Neuronal stem cell (in vitro differentiated cells): ENCODE measurements around the gene RALA.

Source experiments
- DNase-seq: peaks from one replicate; pipeline ENCODE4 v3.0.0-alpha.2; 2013; ENCODE audit warnings: low spot score
- H2AFZ ChIP-seq: one replicate; pipeline ENCODE4 v1.6.1; 2013; ENCODE audit warnings: mild to moderate bottlenecking, low read length, inconsistent platforms
- H2AK5ac ChIP-seq: 2 replicates; pipeline ENCODE4 v1.6.1; 2013; ENCODE audit warnings: low read depth, mild to moderate bottlenecking, inconsistent platforms, low read length, moderate library complexity, mixed read lengths
- H2BK120ac ChIP-seq: 2 replicates; pipeline ENCODE4 v1.6.1; 2013; ENCODE audit warnings: low read depth, mild to moderate bottlenecking, inconsistent platforms, low read length, moderate library complexity, mixed read lengths
- H2BK12ac ChIP-seq: one replicate; pipeline ENCODE4 v1.6.1; 2013; ENCODE audit warnings: low read length, inconsistent platforms
- H2BK15ac ChIP-seq: 2 replicates; pipeline ENCODE4 v1.6.1; 2013; ENCODE audit warnings: mild to moderate bottlenecking, low read length, inconsistent platforms, mixed read lengths
- H2BK5ac ChIP-seq: one replicate; pipeline ENCODE4 v1.6.1; 2013; ENCODE audit warnings: inconsistent platforms, mild to moderate bottlenecking, low read length, moderate library complexity
- H3K14ac ChIP-seq: one replicate; pipeline ENCODE4 v1.6.1; 2013; ENCODE audit warnings: low read length, inconsistent platforms
- H3K18ac ChIP-seq: 2 replicates; pipeline ENCODE4 v1.6.1; 2013; ENCODE audit warnings: low read length, inconsistent platforms
- H3K23ac ChIP-seq: 2 replicates; pipeline ENCODE4 v1.6.1; 2013; ENCODE audit warnings: low read depth, mild to moderate bottlenecking, mixed read lengths, low read length, inconsistent platforms; ENCODE audit not compliant: poor library complexity
- H3K27ac ChIP-seq: replicated peaks from 3 replicates; pipeline ENCODE4 v1.5.1; 2013; ENCODE audit warnings: low read length, inconsistent platforms
- H3K27me3 ChIP-seq, 3 experiments: 2 replicates each; pipeline ENCODE4 v1.6.1; 2013; ENCODE audit warnings: low read length in 3 of 3, mild to moderate bottlenecking in 2 of 3, inconsistent platforms in 1 of 3, low read depth in 1 of 3, mixed read lengths in 1 of 3, moderate library complexity in 1 of 3; ENCODE audit not compliant: control insufficient read depth in 3 of 3, insufficient read depth in 3 of 3
- H3K36me3 ChIP-seq, 2 donors: replicated peaks in 1 of 2; 2 replicates each; pipeline ENCODE4 v1.6.1; 2013; ENCODE audit warnings: low read length in 2 of 2; ENCODE audit not compliant: control insufficient read depth in 2 of 2, insufficient read depth in 2 of 2
- H3K4ac ChIP-seq: 2 replicates; pipeline ENCODE4 v1.6.1; 2013; ENCODE audit warnings: inconsistent platforms, mild to moderate bottlenecking, low read length, moderate library complexity
- H3K4me1 ChIP-seq, 2 donors: 1 replicate in 1 of 2; 2 replicates in 1 of 2; pipeline ENCODE4 v1.6.1; 2013; ENCODE audit warnings: low read length in 2 of 2, low read depth in 1 of 2; ENCODE audit not compliant: control insufficient read depth in 2 of 2, insufficient read depth in 1 of 2
- H3K4me2 ChIP-seq: one replicate; pipeline ENCODE4 v1.6.1; 2013; ENCODE audit warnings: mild to moderate bottlenecking, low read length, inconsistent platforms; ENCODE audit not compliant: insufficient read depth, poor library complexity, severe bottlenecking
- H3K4me3 ChIP-seq, 2 donors: 2 replicates each; pipeline ENCODE4 v1.5.1; 2013; ENCODE audit warnings: low read length in 2 of 2, mild to moderate bottlenecking in 2 of 2, inconsistent platforms in 1 of 2, moderate library complexity in 1 of 2
- H3K79me1 ChIP-seq: one replicate; pipeline ENCODE4 v1.6.1; 2013; ENCODE audit warnings: low read depth, mild to moderate bottlenecking, inconsistent platforms, low read length, moderate library complexity
- H3K9ac ChIP-seq: one replicate; pipeline ENCODE4 v1.6.1; 2013; ENCODE audit warnings: mild to moderate bottlenecking, low read depth, low read length, inconsistent platforms; ENCODE audit not compliant: poor library complexity
- H3K9me3 ChIP-seq, 2 donors: replicated peaks in 1 of 2; 2 replicates each; pipeline versions ENCODE3 to v1.6.1; 2013; ENCODE audit warnings: low read length in 2 of 2, mild to moderate bottlenecking in 2 of 2, inconsistent platforms in 1 of 2, low read depth in 1 of 2, mixed read lengths in 1 of 2, moderate library complexity in 1 of 2; ENCODE audit not compliant: control insufficient read depth in 2 of 2, insufficient read depth in 1 of 2
- H4K8ac ChIP-seq: one replicate; pipeline ENCODE4 v1.6.1; 2013; ENCODE audit warnings: low read depth, mild to moderate bottlenecking, inconsistent platforms, low read length, moderate library complexity
- H4K91ac ChIP-seq: one replicate; pipeline ENCODE4 v1.6.1; 2013; ENCODE audit warnings: low read length, low read depth, mild to moderate bottlenecking, inconsistent platforms; ENCODE audit not compliant: poor library complexity
- WGBS, 2 donors: extraction: QIAGEN DNeasy Blood & Tissue Kit; methylation state at CpG; one replicate each; pipeline ENCODE4 v1.1.7; 2013; ENCODE audit warnings: missing lambda C conversion rate in 2 of 2, mixed read lengths in 1 of 2; ENCODE audit not compliant: insufficient read length in 2 of 2, insufficient replicate concordance in 1 of 2; ENCODE audit errors: extremely low coverage in 2 of 2; 5-methylcytosine and 5-hydroxymethylcytosine counted together

Gene RALA

GRCh38 chr7:39616138-39616537, 7.2 kb upstream of the RALA start:
- Histone ChIP-seq H4K8ac (no peak overlapping the region), H3K4me1 (no peaks in the 10 kb centered on the region), H4K91ac (no peak overlapping the region), H2BK12ac (no peak overlapping the region), H2AFZ (no peak overlapping the region), H3K14ac (no peak overlapping the region), H2BK5ac (no peak overlapping the region), H2AK5ac (no peak overlapping the region), H3K9me3 (no peaks in the 10 kb centered on the region), H3K4ac (no peak overlapping the region), H3K23ac (no peak overlapping the region), H3K27me3 (no peaks in the 10 kb centered on the region), H3K4me2 (no peak overlapping the region), H3K4me3 (no peak overlapping the region), H3K36me3 (no peaks in the 10 kb centered on the region), H3K79me1 (no peaks in the 10 kb centered on the region), H3K9ac (no peak overlapping the region), H3K27ac (no peak overlapping the region), H3K18ac (no peak overlapping the region), H2BK120ac (no peak overlapping the region), H2BK15ac (no peak overlapping the region)
- WGBS, 2 donors: no CpG with 5 or more reads among the region's 1 CpG
- no peak for DNase-seq

GRCh38 chr7:39617005-39617404, 6.4 kb upstream of the RALA start:
- Histone ChIP-seq H3K9me3 (no peaks in the 10 kb centered on the region), H4K91ac (no peak overlapping the region), H3K14ac (no peak overlapping the region), H2BK120ac (no peak overlapping the region), H2BK5ac (no peak overlapping the region), H3K4me2 (no peak overlapping the region), H3K18ac (no peak overlapping the region), H3K27me3 (no peaks in the 10 kb centered on the region), H3K27ac (no peak overlapping the region), H3K36me3 (no peaks in the 10 kb centered on the region), H3K23ac (no peak overlapping the region), H3K4me1 (no peaks in the 10 kb centered on the region), H3K9ac (no peak overlapping the region), H2BK12ac (no peak overlapping the region), H2BK15ac (no peak overlapping the region), H3K4me3 (no peak overlapping the region), H2AK5ac (no peak overlapping the region), H3K4ac (no peak overlapping the region), H2AFZ (no peak overlapping the region), H4K8ac (no peak overlapping the region), H3K79me1 (no peaks in the 10 kb centered on the region)
- DNase-seq: no peak

- H3K4ac ChIP-seq: no peak overlapping the region
- no peak for DNase-seq
- peaks cover 2% of the 10 kb centered on the region for H3K79me1 ChIP-seq
- WGBS, 2 donors: 100% methylated on average over 1 of the region's 4 CpGs; no CpG with 5 or more reads in 1 of the 2 donors
- no peak overlapping the region for H3K4me3 ChIP-seq
- H3K27me3 ChIP-seq: no peaks in the 10 kb centered on the region
- H2AFZ ChIP-seq: no peak overlapping the region
- no peak overlapping the region for H3K18ac ChIP-seq
- H2AK5ac ChIP-seq: no peak overlapping the region
- H3K9ac ChIP-seq: no peak overlapping the region
- H2BK12ac ChIP-seq: no peak overlapping the region
- no peak overlapping the region for H4K8ac ChIP-seq
- H3K23ac ChIP-seq: no peak overlapping the region
- no peaks in the 10 kb centered on the region for H3K36me3 ChIP-seq
- H2BK15ac ChIP-seq: no peak overlapping the region
- H3K4me2 ChIP-seq: no peak overlapping the region
- H3K4me1 ChIP-seq: no peaks in the 10 kb centered on the region
- no peak overlapping the region for H3K27ac ChIP-seq
- H3K14ac ChIP-seq: no peak overlapping the region
- no peak overlapping the region for H4K91ac ChIP-seq
- no peak overlapping the region for H2BK120ac ChIP-seq
- H2BK5ac ChIP-seq: no peak overlapping the region
- no peaks in the 10 kb centered on the region for H3K9me3 ChIP-seq
These were observed 4.5 kb upstream of the RALA start for GRCh38 chr7:39618868-39619267.

GRCh38 chr7:39620486-39620885, 2.9 kb upstream of the RALA start:
- no peak overlapping the region for H2AFZ ChIP-seq
- no peak overlapping the region for H3K23ac ChIP-seq
- H4K91ac ChIP-seq: no peak overlapping the region
- H3K9me3 ChIP-seq: no peaks in the 10 kb centered on the region
- no peak overlapping the region for H3K9ac ChIP-seq
- H2AK5ac ChIP-seq: no peak overlapping the region
- H2BK12ac ChIP-seq: no peak overlapping the region
- H4K8ac ChIP-seq: no peak overlapping the region
- H3K14ac ChIP-seq: no peak overlapping the region
- H2BK15ac ChIP-seq: no peak overlapping the region
- no peaks in the 10 kb centered on the region for H3K27me3 ChIP-seq
- no peaks in the 10 kb centered on the region for H3K36me3 ChIP-seq
- H3K4me2 ChIP-seq: no peak overlapping the region
- H3K79me1 ChIP-seq: peaks cover 3% of the 10 kb centered on the region
- peaks cover 4 to 10% of the 10 kb centered on the region in 2 donors for H3K4me1 ChIP-seq
- no peak overlapping the region for H3K4me3 ChIP-seq
- no peak overlapping the region for H3K18ac ChIP-seq
- no peak overlapping the region for H2BK5ac ChIP-seq
- H2BK120ac ChIP-seq: no peak overlapping the region
- DNase-seq: no peak
- H3K27ac ChIP-seq: no peak overlapping the region
- no peak overlapping the region for H3K4ac ChIP-seq
